Suprapubic skin (tissue), 4 donors: ENCODE measurements around the gene TEKT1. TPM values are rescaled to one million over a fixed set of nuclear protein-coding genes. Genes with fewer than 3 reads are reported as not detected.
"Not testable (repeated sequence)": the region's sequence is repeated elsewhere in the genome, so short reads cannot be mapped to it uniquely, and the experiment has no call there.

Experiments used
- DNase-seq, 2 donors: peaks; one replicate each; pipeline ENCODE4 v3.0.0-alpha.2; 2019; ENCODE audit warnings: low spot score in 2 of 2
- H3K27ac ChIP-seq: fragments of 200-600 bp; sonication (generic); one replicate; pipeline ENCODE4 v1.5.1; 2019
- H3K27me3 ChIP-seq: fragments of 200-600 bp; sonication (generic); one replicate; pipeline ENCODE4 v1.5.1; 2019
- H3K36me3 ChIP-seq: fragments of 200-600 bp; sonication (generic); one replicate; pipeline ENCODE4 v1.5.1; 2019
- H3K4me1 ChIP-seq: fragments of 200-600 bp; sonication (generic); one replicate; pipeline ENCODE4 v1.5.1; 2019
- H3K4me3 ChIP-seq: fragments of 200-600 bp; sonication (generic); one replicate; pipeline ENCODE4 v1.5.1; 2019; ENCODE audit warnings: mild to moderate bottlenecking
- H3K9me3 ChIP-seq: fragments of 200-600 bp; sonication (generic); one replicate; pipeline ENCODE4 v1.5.1; 2019
- EP300 ChIP-seq: sonication (generic); formaldehyde crosslinking; IDR thresholded peaks from one replicate; pipeline ENCODE4 v1.6.1; 2017; ENCODE audit warnings: antibody characterized with exemption
- POLR2A ChIP-seq, 2 donors: fragments of 450-650 bp; IDR thresholded peaks; one replicate each; pipeline ENCODE4 v1.6.1; 2017; ENCODE audit warnings: antibody characterized with exemption in 2 of 2, mild to moderate bottlenecking in 2 of 2, moderate library complexity in 2 of 2
- POLR2AphosphoS5 ChIP-seq, 3 donors: sonication (generic); formaldehyde crosslinking; IDR thresholded peaks; one replicate each; pipeline ENCODE4 v1.6.1; 2017; ENCODE audit warnings: antibody characterized with exemption in 3 of 3
- WGBS: methylation state at CpG from one replicate; pipeline ENCODE4 v1.1.5; 2018; 5-methylcytosine and 5-hydroxymethylcytosine counted together
- total RNA-seq, 4 donors: library from RNA; depleted of rRNA; stranded (reverse); fragments of >200 nt; gene quantifications; one replicate each; pipeline ENCODE4 v1.1.0, GENCODE V29; 2016
- TF ChIP-seq, protein P1 (sequence below), 2 donors: fragments of 200-600 bp in 1 of 2; fragments of 450-650 bp in 1 of 2; sonication (generic) in 1 of 2; IDR thresholded peaks; one replicate each; pipeline ENCODE4 v1.5.1; 2016 to 2019; ENCODE audit warnings: antibody characterized with exemption in 2 of 2, mild to moderate bottlenecking in 1 of 2, moderate library complexity in 1 of 2

The TEKT1 gene
- total RNA-seq, 4 donors from 2014 or later: not detected

DNA sequence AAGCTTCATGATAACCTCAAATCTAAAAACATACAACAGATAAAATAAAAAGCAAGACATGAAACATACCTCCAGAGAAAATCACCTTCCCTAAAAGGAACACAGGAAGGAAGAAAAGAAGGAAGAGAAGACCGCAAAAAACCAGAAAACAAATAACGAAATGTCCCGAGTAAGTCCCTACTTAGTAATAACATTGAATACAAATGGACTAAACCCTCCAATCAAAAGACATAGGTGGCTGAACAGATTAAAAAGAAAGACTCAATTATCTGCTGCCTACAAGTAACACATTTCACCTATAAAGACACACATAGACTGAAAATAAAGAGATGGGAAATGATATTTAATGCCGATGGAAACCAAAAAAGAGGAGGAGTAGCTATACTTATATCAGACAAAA, 49.3 kb downstream of the TEKT1 start:
- TF ChIP-seq POLR2AphosphoS5 (IDR thresholded peaks at IDR 0.05) (no peak), EP300 (no peak), POLR2A (IDR thresholded peaks at IDR 0.05) (no peak)
- TF ChIP-seq, protein P1, sequence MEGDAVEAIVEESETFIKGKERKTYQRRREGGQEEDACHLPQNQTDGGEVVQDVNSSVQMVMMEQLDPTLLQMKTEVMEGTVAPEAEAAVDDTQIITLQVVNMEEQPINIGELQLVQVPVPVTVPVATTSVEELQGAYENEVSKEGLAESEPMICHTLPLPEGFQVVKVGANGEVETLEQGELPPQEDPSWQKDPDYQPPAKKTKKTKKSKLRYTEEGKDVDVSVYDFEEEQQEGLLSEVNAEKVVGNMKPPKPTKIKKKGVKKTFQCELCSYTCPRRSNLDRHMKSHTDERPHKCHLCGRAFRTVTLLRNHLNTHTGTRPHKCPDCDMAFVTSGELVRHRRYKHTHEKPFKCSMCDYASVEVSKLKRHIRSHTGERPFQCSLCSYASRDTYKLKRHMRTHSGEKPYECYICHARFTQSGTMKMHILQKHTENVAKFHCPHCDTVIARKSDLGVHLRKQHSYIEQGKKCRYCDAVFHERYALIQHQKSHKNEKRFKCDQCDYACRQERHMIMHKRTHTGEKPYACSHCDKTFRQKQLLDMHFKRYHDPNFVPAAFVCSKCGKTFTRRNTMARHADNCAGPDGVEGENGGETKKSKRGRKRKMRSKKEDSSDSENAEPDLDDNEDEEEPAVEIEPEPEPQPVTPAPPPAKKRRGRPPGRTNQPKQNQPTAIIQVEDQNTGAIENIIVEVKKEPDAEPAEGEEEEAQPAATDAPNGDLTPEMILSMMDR (IDR thresholded peaks at IDR 0.05): no peak
- WGBS: 86% methylated on average over 4 of the region's 4 CpGs
- Histone ChIP-seq H3K9me3 (no peaks in the 10 kb centered on the region), H3K27me3 (peaks cover 1% of the 10 kb centered on the region), H3K4me1 (peaks cover 4% of the 10 kb centered on the region), H3K4me3 (no peak overlapping the region), H3K36me3 (no peaks in the 10 kb centered on the region), H3K27ac (no peak overlapping the region)
- DNase-seq: no peak

GRCh38 chr17:6780886-6781285, 50.6 kb downstream of the TEKT1 start:
- no peaks in the 10 kb centered on the region for H3K36me3 ChIP-seq
- H3K4me3 ChIP-seq: no peak overlapping the region
- TF ChIP-seq EP300 (no peak), POLR2AphosphoS5 (IDR thresholded peaks at IDR 0.05) (no peak), POLR2A (IDR thresholded peaks at IDR 0.05) (no peak)
- TF ChIP-seq, protein P1 (IDR thresholded peaks at IDR 0.05): no peak
- DNase-seq: no peak
- no peaks in the 10 kb centered on the region for H3K9me3 ChIP-seq
- no peaks in the 10 kb centered on the region for H3K27me3 ChIP-seq
- peaks cover 5% of the 10 kb centered on the region for H3K4me1 ChIP-seq
- no peak overlapping the region for H3K27ac ChIP-seq
- WGBS: 51% methylated on average over 3 of the region's 3 CpGs

- Histone ChIP-seq H3K9me3 (no peaks in the 10 kb centered on the region), H3K36me3 (no peaks in the 10 kb centered on the region), H3K4me1 (peaks cover 9% of the 10 kb centered on the region), H3K4me3 (no peak overlapping the region), H3K27me3 (no peaks in the 10 kb centered on the region), H3K27ac (no peak overlapping the region)
- DNase-seq: no peak
- TF ChIP-seq EP300: no peak
- no peak for TF ChIP-seq POLR2A (IDR thresholded peaks at IDR 0.05)
- TF ChIP-seq POLR2AphosphoS5 (IDR thresholded peaks at IDR 0.05): no peak
- WGBS: 71% methylated on average over 8 of the region's 8 CpGs
These were observed 51.5 kb downstream of the TEKT1 start for GRCh38 chr17:6780001-6780400.

- no peak overlapping the region for H3K4me3 ChIP-seq
- H3K4me1 ChIP-seq: peaks cover 9% of the 10 kb centered on the region
- no peak overlapping the region for H3K27ac ChIP-seq
- no peak for DNase-seq
- no peaks in the 10 kb centered on the region for H3K36me3 ChIP-seq
- WGBS: 80% methylated on average over 2 of the region's 2 CpGs
- H3K9me3 ChIP-seq: peaks cover 5% of the 10 kb centered on the region
- TF ChIP-seq, protein P1 (IDR thresholded peaks at IDR 0.05): no peak
- TF ChIP-seq POLR2A (IDR thresholded peaks at IDR 0.05) (no peak), POLR2AphosphoS5 (IDR thresholded peaks at IDR 0.05) (no peak), EP300 (no peak)
- H3K27me3 ChIP-seq: no peaks in the 10 kb centered on the region
These were observed 52.1 kb downstream of the TEKT1 start for GRCh38 chr17:6779411-6779810.

GRCh38 chr17:6775871-6776405, 55.6 kb downstream of the TEKT1 start, which contains the start of gene FBXO39:
Gene FBXO39, plus strand, starts transcription at chr17:6776215. Its CDS starts 3,654 bp downstream, at chr17:6779869.
- WGBS: 1% methylated on average over 19 of the region's 49 CpGs
- TF ChIP-seq POLR2AphosphoS5 (IDR thresholded peaks at IDR 0.05) (no peak), POLR2A (IDR thresholded peaks at IDR 0.05) (no peak), EP300 (no peak)
- TF ChIP-seq, protein P1 (IDR thresholded peaks at IDR 0.05): no peak
- H3K36me3 ChIP-seq: peaks cover 32% of the 10 kb centered on the region
- peaks cover 9% of the 10 kb centered on the region for H3K9me3 ChIP-seq
- H3K4me1 ChIP-seq: peaks cover 9% of the 10 kb centered on the region
- H3K27ac ChIP-seq: no peak within 1 kb of the TSS
- H3K27me3 ChIP-seq: no peaks in the 10 kb centered on the region
- no peak for DNase-seq
- peak within 1 kb of the TSS; percentile 26 for H3K4me3 ChIP-seq

- peaks cover 42% of the 10 kb centered on the region for H3K36me3 ChIP-seq
- H3K27ac ChIP-seq, H3K4me1 ChIP-seq, H3K27me3 ChIP-seq, H3K4me3 ChIP-seq, H3K9me3 ChIP-seq, DNase-seq: not testable (repeated sequence)
- 95% methylated on average over 8 of the region's 8 CpGs for WGBS
These were observed 56.6 kb downstream of the TEKT1 start for GRCh38 chr17:6774906-6775305.
